SK-N-SH treated with all-trans-retinoic acid at 6 μM for 48 hours (cell line): Measurements from ENCODE around the gene CNNM3.

Experiments
- ATAC-seq: fragments of 200-7000 bp; cut with Tn5 transposase; 3 replicates; pipeline ENCODE4 v1.9.1; 2020; ENCODE audit warnings: mild to moderate bottlenecking, moderate library complexity
- ARNTL ChIP-seq: fragments of 450-650 bp; formaldehyde crosslinking; IDR thresholded peaks from 2 replicates; pipeline ENCODE4 v1.5.0; 2020; ENCODE audit warnings: low read depth, mild to moderate bottlenecking, moderate library complexity, borderline replicate concordance
- BACH2 ChIP-seq: fragments of 250-450 bp; sonication (Bioruptor Pico); IDR thresholded peaks from 2 replicates; pipeline ENCODE4 v1.9.0; 2021; ENCODE audit warnings: mild to moderate bottlenecking, borderline replicate concordance
- CSDC2 ChIP-seq: fragments of 250-450 bp; sonication (Bioruptor Pico); IDR thresholded peaks from 2 replicates; pipeline ENCODE4 v1.5.0; 2020; ENCODE audit warnings: mild to moderate bottlenecking, moderate library complexity
- GLIS3 ChIP-seq: fragments of 250-450 bp; sonication (Bioruptor Pico); IDR thresholded peaks from 2 replicates; pipeline ENCODE4 v1.5.0; 2020; ENCODE audit warnings: mild to moderate bottlenecking, moderate library complexity
- OSR1 ChIP-seq: fragments of 250-450 bp; sonication (Bioruptor Pico); IDR thresholded peaks from 2 replicates; pipeline ENCODE4 v1.8.0; 2022; ENCODE audit warnings: moderate library complexity, mild to moderate bottlenecking, inconsistent platforms
- PPARA ChIP-seq: fragments of 250-450 bp; sonication (Bioruptor Pico); IDR thresholded peaks from 2 replicates; pipeline ENCODE4 v1.5.0; 2020; ENCODE audit warnings: mild to moderate bottlenecking, borderline replicate concordance
- RARB ChIP-seq: fragments of 250-450 bp; sonication (Bioruptor Pico); IDR thresholded peaks from 2 replicates; pipeline ENCODE4 v1.8.0; 2021; ENCODE audit warnings: mild to moderate bottlenecking, moderate library complexity
- SNAI2 ChIP-seq: fragments of 250-450 bp; sonication (Bioruptor Pico); IDR thresholded peaks from 2 replicates; pipeline ENCODE4 v1.5.0; 2020; ENCODE audit warnings: mild to moderate bottlenecking, moderate library complexity
- TCF4 ChIP-seq: fragments of 250-450 bp; sonication (Bioruptor Pico); IDR thresholded peaks from 2 replicates; pipeline ENCODE4 v1.8.0; 2021; ENCODE audit warnings: mild to moderate bottlenecking, moderate library complexity, borderline replicate concordance
- TOX ChIP-seq: fragments of 250-450 bp; sonication (Bioruptor Pico); IDR thresholded peaks from 2 replicates; pipeline ENCODE4 v1.8.0; 2021; ENCODE audit warnings: mild to moderate bottlenecking, moderate library complexity, borderline replicate concordance
- ZC3H10 ChIP-seq: fragments of 250-450 bp; sonication (Bioruptor Pico); IDR thresholded peaks from 2 replicates; pipeline ENCODE4 v1.5.1; 2021; ENCODE audit warnings: mild to moderate bottlenecking, moderate library complexity
- ZFP3 ChIP-seq: fragments of 250-450 bp; sonication (Bioruptor Pico); IDR thresholded peaks from 2 replicates; pipeline ENCODE4 v1.5.0; 2020; ENCODE audit warnings: mild to moderate bottlenecking, moderate library complexity
- ZFP30 ChIP-seq: fragments of 450-650 bp; formaldehyde crosslinking; IDR thresholded peaks from 2 replicates; pipeline ENCODE4 v1.5.0; 2022; ENCODE audit warnings: mild to moderate bottlenecking, moderate library complexity
- ZNF565 ChIP-seq: fragments of 450-650 bp; formaldehyde crosslinking; conservative IDR thresholded peaks from 2 replicates; pipeline ENCODE4 v1.5.0; 2020; ENCODE audit warnings: low read depth, mild to moderate bottlenecking, moderate library complexity
- ZNF70 ChIP-seq: fragments of 450-650 bp; formaldehyde crosslinking; IDR thresholded peaks from 2 replicates; pipeline ENCODE4 v1.5.0; 2020; ENCODE audit warnings: mild to moderate bottlenecking, moderate library complexity
- ZNF8 ChIP-seq: fragments of 450-650 bp; formaldehyde crosslinking; IDR thresholded peaks from 2 replicates; pipeline ENCODE4 v1.5.0; 2020; ENCODE audit warnings: mild to moderate bottlenecking, moderate library complexity
- TF ChIP-seq, protein P1 (sequence below): fragments of 250-450 bp; sonication (Bioruptor Pico); IDR thresholded peaks from 2 replicates; pipeline ENCODE4 v1.5.0; 2020; ENCODE audit warnings: mild to moderate bottlenecking, moderate library complexity
- TF ChIP-seq, protein P2 (sequence below): fragments of 250-450 bp; sonication (Bioruptor Pico); IDR thresholded peaks from 2 replicates; pipeline ENCODE4 v1.8.0; 2021; ENCODE audit warnings: low read depth, mild to moderate bottlenecking, moderate library complexity, borderline replicate concordance
- TF ChIP-seq, protein P3 (sequence below): fragments of 250-450 bp; sonication (Bioruptor Pico); IDR thresholded peaks from 2 replicates; pipeline ENCODE4 v1.5.1; 2020; ENCODE audit warnings: low read depth, mild to moderate bottlenecking, moderate library complexity
- TF ChIP-seq, protein P4 (sequence below): fragments of 250-450 bp; sonication (Bioruptor Pico); IDR thresholded peaks from 2 replicates; pipeline ENCODE4 v1.5.1; 2021; ENCODE audit warnings: mild to moderate bottlenecking, moderate library complexity
- TF ChIP-seq, protein P5 (sequence below): fragments of 250-450 bp; sonication (Bioruptor Pico); IDR thresholded peaks from 2 replicates; pipeline ENCODE4 v1.8.0; 2020; ENCODE audit warnings: mild to moderate bottlenecking, moderate library complexity, borderline replicate concordance

Gene CNNM3

DNA sequence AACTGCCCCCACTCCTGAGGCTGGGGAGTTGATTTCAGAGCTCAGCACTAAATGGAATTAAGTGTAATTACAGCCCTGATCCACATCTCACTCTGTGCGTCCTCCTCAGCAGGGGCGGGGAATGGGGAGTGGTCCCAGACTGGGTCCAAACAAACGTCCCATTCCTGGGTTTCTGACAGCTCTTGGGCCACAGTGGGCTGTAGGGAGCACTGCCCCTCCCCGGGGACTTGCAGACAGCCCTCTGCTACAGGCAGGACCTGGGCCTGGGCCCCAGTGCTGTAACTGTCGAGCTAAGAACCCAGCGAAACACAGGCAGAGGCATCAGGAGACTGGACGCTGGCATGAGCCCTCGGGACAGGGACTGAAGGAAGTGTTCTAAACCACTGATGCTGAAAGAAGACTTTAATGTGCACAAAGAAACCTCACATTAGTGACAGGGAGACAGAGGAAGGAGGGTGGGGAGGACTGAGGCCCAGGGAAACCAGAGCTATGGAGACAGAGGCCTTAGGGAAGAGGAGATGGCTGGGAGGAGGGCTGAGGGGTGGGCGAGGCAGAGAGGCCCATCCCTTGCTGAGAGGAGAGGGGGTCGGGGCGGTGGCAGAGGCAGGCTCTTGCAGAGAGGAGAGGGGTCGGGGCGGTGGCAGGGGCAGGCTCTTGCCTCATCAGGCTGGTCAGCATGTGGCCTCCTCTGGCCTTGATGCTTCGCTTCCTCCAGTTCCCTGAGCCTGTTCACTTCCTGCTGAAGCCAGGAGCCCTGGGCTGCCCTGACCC lies 59.6 kb downstream of the CNNM3 start:
- peak; percentile 25; the same call in 2 of the 3 replicates for ATAC-seq
- TF ChIP-seq, protein P1, sequence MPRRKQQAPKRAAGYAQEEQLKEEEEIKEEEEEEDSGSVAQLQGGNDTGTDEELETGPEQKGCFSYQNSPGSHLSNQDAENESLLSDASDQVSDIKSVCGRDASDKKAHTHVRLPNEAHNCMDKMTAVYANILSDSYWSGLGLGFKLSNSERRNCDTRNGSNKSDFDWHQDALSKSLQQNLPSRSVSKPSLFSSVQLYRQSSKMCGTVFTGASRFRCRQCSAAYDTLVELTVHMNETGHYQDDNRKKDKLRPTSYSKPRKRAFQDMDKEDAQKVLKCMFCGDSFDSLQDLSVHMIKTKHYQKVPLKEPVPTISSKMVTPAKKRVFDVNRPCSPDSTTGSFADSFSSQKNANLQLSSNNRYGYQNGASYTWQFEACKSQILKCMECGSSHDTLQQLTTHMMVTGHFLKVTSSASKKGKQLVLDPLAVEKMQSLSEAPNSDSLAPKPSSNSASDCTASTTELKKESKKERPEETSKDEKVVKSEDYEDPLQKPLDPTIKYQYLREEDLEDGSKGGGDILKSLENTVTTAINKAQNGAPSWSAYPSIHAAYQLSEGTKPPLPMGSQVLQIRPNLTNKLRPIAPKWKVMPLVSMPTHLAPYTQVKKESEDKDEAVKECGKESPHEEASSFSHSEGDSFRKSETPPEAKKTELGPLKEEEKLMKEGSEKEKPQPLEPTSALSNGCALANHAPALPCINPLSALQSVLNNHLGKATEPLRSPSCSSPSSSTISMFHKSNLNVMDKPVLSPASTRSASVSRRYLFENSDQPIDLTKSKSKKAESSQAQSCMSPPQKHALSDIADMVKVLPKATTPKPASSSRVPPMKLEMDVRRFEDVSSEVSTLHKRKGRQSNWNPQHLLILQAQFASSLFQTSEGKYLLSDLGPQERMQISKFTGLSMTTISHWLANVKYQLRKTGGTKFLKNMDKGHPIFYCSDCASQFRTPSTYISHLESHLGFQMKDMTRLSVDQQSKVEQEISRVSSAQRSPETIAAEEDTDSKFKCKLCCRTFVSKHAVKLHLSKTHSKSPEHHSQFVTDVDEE, result no peak
- TF ChIP-seq, protein P2, sequence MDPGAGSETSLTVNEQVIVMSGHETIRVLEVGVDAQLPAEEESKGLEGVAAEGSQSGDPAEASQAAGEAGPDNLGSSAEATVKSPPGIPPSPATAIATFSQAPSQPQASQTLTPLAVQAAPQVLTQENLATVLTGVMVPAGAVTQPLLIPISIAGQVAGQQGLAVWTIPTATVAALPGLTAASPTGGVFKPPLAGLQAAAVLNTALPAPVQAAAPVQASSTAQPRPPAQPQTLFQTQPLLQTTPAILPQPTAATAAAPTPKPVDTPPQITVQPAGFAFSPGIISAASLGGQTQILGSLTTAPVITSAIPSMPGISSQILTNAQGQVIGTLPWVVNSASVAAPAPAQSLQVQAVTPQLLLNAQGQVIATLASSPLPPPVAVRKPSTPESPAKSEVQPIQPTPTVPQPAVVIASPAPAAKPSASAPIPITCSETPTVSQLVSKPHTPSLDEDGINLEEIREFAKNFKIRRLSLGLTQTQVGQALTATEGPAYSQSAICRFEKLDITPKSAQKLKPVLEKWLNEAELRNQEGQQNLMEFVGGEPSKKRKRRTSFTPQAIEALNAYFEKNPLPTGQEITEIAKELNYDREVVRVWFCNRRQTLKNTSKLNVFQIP (CRISPR knock-in tag), result no peak
- TF ChIP-seq, protein P3, sequence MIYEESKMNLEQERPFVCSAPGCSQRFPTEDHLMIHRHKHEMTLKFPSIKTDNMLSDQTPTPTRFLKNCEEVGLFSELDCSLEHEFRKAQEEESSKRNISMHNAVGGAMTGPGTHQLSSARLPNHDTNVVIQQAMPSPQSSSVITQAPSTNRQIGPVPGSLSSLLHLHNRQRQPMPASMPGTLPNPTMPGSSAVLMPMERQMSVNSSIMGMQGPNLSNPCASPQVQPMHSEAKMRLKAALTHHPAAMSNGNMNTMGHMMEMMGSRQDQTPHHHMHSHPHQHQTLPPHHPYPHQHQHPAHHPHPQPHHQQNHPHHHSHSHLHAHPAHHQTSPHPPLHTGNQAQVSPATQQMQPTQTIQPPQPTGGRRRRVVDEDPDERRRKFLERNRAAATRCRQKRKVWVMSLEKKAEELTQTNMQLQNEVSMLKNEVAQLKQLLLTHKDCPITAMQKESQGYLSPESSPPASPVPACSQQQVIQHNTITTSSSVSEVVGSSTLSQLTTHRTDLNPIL, result no peak
- TF ChIP-seq TCF4 (CRISPR knock-in tag) (no peak), ZNF8 (no peak), ZC3H10 (CRISPR knock-in tag) (no peak), ARNTL (no peak), GLIS3 (CRISPR knock-in tag) (no peak), PPARA (no peak), ZNF565 (CRISPR knock-in tag) (no peak), SNAI2 (CRISPR knock-in tag) (no peak), ZNF70 (CRISPR knock-in tag) (no peak), ZFP30 (no peak), TOX (CRISPR knock-in tag) (no peak), RARB (CRISPR knock-in tag) (no peak), ZFP3 (CRISPR knock-in tag) (no peak), CSDC2 (CRISPR knock-in tag) (no peak)
- TF ChIP-seq, protein P4, sequence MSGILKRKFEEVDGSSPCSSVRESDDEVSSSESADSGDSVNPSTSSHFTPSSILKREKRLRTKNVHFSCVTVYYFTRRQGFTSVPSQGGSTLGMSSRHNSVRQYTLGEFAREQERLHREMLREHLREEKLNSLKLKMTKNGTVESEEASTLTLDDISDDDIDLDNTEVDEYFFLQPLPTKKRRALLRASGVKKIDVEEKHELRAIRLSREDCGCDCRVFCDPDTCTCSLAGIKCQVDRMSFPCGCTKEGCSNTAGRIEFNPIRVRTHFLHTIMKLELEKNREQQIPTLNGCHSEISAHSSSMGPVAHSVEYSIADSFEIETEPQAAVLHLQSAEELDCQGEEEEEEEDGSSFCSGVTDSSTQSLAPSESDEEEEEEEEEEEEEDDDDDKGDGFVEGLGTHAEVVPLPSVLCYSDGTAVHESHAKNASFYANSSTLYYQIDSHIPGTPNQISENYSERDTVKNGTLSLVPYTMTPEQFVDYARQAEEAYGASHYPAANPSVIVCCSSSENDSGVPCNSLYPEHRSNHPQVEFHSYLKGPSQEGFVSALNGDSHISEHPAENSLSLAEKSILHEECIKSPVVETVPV (CRISPR knock-in tag), result no peak

DNA sequence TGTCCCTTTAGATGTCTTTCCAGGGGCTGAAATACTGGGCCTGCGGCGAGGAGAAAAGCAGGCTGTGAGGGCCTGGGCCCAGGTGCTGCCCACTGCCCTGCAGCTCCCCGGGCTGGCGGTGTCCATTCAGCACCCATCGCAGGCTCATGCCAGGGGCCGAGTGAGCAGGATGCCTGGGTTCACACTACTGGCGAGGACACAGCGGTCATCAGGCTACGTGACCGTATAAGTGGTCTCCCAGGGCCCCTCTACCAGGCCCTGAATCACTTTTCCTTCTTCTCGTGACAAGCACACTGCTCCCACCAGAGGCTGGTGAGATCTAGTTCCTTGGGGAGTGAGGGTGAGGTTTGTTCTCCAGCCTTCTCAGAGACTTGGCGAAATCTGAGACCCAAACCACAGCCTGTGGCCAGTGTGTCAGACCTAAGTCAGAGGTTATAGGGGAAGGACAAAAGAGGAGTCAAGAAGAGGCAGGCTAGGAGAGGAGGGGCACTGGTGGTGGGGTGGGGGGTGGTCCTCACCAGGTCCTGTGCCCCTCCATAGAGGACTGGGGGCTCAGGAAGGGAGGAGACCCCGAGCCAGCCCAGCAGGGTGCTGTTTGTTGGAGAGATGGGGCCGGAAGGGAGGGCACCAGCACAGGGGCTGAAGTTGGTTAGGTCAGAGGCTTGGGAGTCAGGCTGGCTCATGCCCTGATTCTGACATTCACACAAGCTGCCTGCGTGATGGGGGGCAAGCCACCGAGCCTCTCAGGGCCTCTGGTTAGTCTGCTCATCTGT lies 60.4 kb downstream of the CNNM3 start:
- ATAC-seq, result peak; percentile 14; the same call in 2 of the 3 replicates
- TF ChIP-seq ARNTL (no peak), BACH2 (no peak), RARB (CRISPR knock-in tag) (no peak), ZNF8 (no peak), ZFP30 (no peak), ZFP3 (CRISPR knock-in tag) (no peak), GLIS3 (CRISPR knock-in tag) (no peak), TCF4 (CRISPR knock-in tag) (no peak), ZNF70 (CRISPR knock-in tag) (no peak), ZC3H10 (CRISPR knock-in tag) (no peak), OSR1 (CRISPR knock-in tag) (no peak), CSDC2 (CRISPR knock-in tag) (no peak)
- TF ChIP-seq, protein P5, sequence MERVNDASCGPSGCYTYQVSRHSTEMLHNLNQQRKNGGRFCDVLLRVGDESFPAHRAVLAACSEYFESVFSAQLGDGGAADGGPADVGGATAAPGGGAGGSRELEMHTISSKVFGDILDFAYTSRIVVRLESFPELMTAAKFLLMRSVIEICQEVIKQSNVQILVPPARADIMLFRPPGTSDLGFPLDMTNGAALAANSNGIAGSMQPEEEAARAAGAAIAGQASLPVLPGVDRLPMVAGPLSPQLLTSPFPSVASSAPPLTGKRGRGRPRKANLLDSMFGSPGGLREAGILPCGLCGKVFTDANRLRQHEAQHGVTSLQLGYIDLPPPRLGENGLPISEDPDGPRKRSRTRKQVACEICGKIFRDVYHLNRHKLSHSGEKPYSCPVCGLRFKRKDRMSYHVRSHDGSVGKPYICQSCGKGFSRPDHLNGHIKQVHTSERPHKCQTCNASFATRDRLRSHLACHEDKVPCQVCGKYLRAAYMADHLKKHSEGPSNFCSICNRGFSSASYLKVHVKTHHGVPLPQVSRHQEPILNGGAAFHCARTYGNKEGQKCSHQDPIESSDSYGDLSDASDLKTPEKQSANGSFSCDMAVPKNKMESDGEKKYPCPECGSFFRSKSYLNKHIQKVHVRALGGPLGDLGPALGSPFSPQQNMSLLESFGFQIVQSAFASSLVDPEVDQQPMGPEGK, result no peak
- TF ChIP-seq, protein P2 (CRISPR knock-in tag), result no peak
- TF ChIP-seq, protein P3, result no peak
- TF ChIP-seq, protein P1, result no peak
